AG04450 (cell line): ENCODE data around the gene RPL28. TPM values are rescaled to one million over a fixed set of nuclear protein-coding genes. Genes with fewer than 3 reads are reported as not detected.

Experiments used
- CTCF ChIA-PET: fragments of 300-600, 350-600 bp; formaldehyde crosslinking; extraction: SDS; loops from one replicate; lab custom pipeline; 2022; ENCODE audit warnings: antibody characterized with exemption, inconsistent platforms; lab: Charles Lee
- POLR2A ChIA-PET: fragments of 350-600 bp; formaldehyde crosslinking; extraction: SDS; loops from one replicate; lab custom pipeline; 2021; ENCODE audit warnings: antibody characterized with exemption, inconsistent platforms; lab: Yijun Ruan, JAX
- DNase-seq: peaks from one replicate; pipeline ENCODE4 v3.0.0-alpha.2; 2011; ENCODE audit warnings: low read depth, low spot score
- H3K27ac ChIP-seq: one replicate; pipeline ENCODE4 v1.5.1; 2012; ENCODE audit warnings: low read depth, low read length, control low read depth
- H3K27me3 ChIP-seq: one replicate; pipeline ENCODE4 v1.6.0; 2012; ENCODE audit warnings: low read length; ENCODE audit not compliant: control insufficient read depth, insufficient read depth
- H3K4me3 ChIP-seq: 2 replicates; pipeline ENCODE4 v1.5.1; 2011; ENCODE audit warnings: mild to moderate bottlenecking, low read depth, low read length, control low read depth
- H3K9me3 ChIP-seq: 2 replicates; pipeline ENCODE4 v1.5.1; 2012; ENCODE audit warnings: low read length; ENCODE audit not compliant: control insufficient read depth, insufficient read depth
- polyA plus RNA-seq: library from polyadenylated mRNA; depleted of rRNA; stranded (reverse); fragments of >200 nt; gene quantifications from 2 replicates; pipeline ENCODE4 v1.2.3, GENCODE V29; 2011
- TF ChIP-seq, protein P1 (sequence below): IDR thresholded peaks from 2 replicates; pipeline ENCODE4 v1.5.1; 2011; ENCODE audit warnings: low read depth, low read length, control low read depth, inconsistent platforms

The RPL28 gene
- polyA plus RNA-seq, 1 experiment = 325 TPM

DNA sequence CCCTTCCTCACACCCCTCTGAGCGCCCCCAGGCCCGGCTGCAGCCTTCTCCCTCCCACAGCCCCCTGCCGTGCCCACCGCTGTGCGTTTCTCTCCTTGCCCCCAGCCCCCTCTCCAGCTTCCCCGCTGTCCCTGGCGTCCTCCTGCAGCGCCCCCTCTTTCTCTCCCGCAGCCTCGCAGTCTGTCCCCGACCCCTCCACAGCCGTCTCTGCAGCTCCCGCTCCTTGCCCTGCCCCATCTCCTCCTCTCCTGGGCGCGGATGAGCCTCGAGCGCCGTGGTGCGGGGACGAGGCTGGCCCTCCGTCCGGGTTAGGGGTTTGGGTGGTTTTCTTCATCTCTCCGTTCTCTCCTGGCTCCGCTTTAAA lies 45.0 kb upstream of the RPL28 start:
- DNase-seq = no peak
- peak overlapping the region; percentile 79 for H3K4me3 ChIP-seq
- TF ChIP-seq, protein P1, sequence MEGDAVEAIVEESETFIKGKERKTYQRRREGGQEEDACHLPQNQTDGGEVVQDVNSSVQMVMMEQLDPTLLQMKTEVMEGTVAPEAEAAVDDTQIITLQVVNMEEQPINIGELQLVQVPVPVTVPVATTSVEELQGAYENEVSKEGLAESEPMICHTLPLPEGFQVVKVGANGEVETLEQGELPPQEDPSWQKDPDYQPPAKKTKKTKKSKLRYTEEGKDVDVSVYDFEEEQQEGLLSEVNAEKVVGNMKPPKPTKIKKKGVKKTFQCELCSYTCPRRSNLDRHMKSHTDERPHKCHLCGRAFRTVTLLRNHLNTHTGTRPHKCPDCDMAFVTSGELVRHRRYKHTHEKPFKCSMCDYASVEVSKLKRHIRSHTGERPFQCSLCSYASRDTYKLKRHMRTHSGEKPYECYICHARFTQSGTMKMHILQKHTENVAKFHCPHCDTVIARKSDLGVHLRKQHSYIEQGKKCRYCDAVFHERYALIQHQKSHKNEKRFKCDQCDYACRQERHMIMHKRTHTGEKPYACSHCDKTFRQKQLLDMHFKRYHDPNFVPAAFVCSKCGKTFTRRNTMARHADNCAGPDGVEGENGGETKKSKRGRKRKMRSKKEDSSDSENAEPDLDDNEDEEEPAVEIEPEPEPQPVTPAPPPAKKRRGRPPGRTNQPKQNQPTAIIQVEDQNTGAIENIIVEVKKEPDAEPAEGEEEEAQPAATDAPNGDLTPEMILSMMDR = peak; percentile 28
- H3K27ac ChIP-seq = no peak overlapping the region
- H3K27me3 ChIP-seq = no peaks in the 10 kb centered on the region
- CTCF ChIA-PET = interaction anchor here (0.6 kb wide), 1 partner anchor 195 kb away, joined by 3 read pairs; no protein-coding TSS in a partner anchor
- no peaks in the 10 kb centered on the region; the same call in 1 of the 2 replicates for H3K9me3 ChIP-seq
- POLR2A ChIA-PET = interaction anchor here (0.7 kb wide), 1 partner anchor 1198 kb away, joined by 5 read pairs; no protein-coding TSS in a partner anchor

DNA sequence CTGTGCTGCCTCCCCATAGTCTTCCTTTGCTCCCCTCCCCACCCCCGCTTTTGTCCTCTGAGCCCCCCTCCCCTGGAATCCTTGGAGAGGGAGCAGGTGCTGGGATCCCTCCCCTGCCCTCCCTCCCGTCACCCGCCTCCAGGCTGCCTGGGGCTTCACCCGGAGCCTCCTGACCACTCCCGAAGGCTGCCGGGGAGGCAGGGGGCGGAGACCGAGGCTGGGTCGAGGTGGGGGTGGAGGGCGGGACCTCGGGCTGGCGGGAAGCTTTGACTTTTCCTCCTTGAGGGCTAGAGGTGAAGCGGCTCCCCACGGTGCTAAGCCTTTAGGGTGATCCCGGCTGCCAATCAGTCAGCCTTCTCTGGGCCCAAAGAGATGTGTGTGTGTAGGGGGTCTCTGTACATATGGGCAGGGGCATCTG lies 44.6 kb upstream of the RPL28 start:
- no peak overlapping the region for H3K27ac ChIP-seq
- POLR2A ChIA-PET = interaction anchor here (0.7 kb wide), 1 partner anchor 1199 kb away, joined by 5 read pairs; no protein-coding TSS in a partner anchor

DNA sequence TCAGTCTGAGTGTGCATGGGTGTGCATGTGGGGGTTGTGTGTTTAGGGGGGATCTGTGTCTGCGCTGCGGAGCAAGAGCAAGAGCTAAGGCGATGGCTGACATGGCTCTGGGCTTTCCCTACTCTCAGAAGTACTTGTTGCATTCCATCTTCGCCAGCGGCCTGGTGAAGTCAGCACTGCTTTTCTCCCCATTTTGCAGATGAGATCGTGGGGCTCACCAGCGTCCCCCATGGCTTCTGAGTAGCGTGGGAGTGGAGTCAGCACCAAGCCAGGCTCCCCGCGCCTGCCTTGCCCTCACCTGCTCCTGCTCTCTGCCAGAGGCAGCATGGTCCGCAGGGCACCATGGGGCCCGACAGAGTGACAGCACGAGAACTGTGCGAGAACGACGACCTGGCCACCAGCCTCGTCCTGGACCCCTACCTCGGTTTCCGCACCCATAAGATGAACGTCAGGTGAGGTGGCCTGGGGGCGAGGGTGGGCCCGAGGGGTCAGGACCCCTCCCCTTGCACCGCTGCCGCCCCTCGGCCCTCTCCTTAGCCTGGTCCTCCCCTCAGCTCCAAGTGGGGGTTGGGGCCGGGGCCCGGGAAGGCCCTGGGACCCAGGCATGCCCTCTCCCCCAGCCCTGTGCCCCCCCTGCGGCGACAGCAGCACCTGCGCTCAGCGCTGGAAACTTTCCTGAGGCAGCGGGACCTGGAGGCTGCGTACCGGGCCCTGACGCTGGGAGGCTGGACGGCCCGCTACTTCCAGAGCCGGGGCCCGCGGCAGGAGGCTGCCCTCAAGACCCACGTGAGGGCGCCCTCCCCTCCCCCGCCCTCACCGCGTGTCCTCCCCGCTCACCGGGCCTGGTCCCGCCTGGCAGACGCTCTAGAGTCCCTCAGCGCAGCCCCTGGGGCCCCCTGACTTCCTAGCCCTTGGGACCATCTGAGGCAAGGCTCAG lies 43.9 kb upstream of the RPL28 start:
- no peak for DNase-seq
- ChIA-PET POLR2A (no interaction called here), CTCF (interaction anchor here (0.7 kb wide), 1 partner anchor 201 kb away, joined by 4 read pairs; no protein-coding TSS in a partner anchor)

More for the DNA sequence above, 44.6 kb upstream of the RPL28 start:
- no peaks in the 10 kb centered on the region; the same call in 1 of the 2 replicates for H3K9me3 ChIP-seq
- CTCF ChIA-PET = interaction anchor here (0.6 to 0.7 kb wide), 2 partner anchors 195 to 200 kb away, joined by 3 to 4 read pairs; no protein-coding TSS in a partner anchor
- no peaks in the 10 kb centered on the region for H3K27me3 ChIP-seq
- DNase-seq = no peak
- peak overlapping the region; percentile 79 for H3K4me3 ChIP-seq
- TF ChIP-seq, protein P1 = no peak

DNA sequence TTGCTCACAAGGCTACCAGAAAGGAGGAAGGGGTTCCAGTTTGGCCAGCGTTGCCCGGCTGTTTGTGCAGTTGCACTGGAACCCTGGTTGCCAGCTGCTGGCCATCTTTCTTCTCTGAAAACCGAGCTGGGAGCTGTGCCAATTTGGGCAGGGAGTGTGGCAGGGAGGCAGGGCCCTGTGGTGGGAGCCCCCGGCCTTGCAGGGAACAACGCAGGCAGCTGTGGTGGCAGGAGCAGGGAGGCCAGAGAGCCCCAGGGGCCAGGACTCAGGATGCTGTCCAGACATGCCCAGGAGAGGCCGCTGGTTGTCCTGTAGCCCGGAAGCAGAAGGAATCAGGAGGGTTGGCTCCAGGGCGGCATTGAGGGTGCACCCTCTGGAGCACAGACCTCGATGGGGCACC lies 41.3 kb upstream of the RPL28 start:
- Histone ChIP-seq H3K27me3 (no peaks in the 10 kb centered on the region), H3K9me3 (no peaks in the 10 kb centered on the region; the same call in 1 of the 2 replicates), H3K27ac (no peak overlapping the region), H3K4me3 (no peak overlapping the region)
- ChIA-PET POLR2A (interaction anchor here (0.5 to 1.2 kb wide), 2 partner anchors 26 to 63 kb away, joined by 4 to 6 read pairs; partner anchors contain the start of genes IL11 and UBE2S), CTCF (interaction anchor here (1.0 kb wide), 1 partner anchor 43 kb away, joined by 4 read pairs; no protein-coding TSS in a partner anchor)
- no peak for DNase-seq
- TF ChIP-seq, protein P1 = no peak

More for the DNA sequence above, 43.9 kb upstream of the RPL28 start:
- H3K9me3 ChIP-seq = no peaks in the 10 kb centered on the region; the same call in 1 of the 2 replicates
- H3K27ac ChIP-seq = no peak overlapping the region
- H3K27me3 ChIP-seq = no peaks in the 10 kb centered on the region
- H3K4me3 ChIP-seq = peak overlapping the region; percentile 38
- TF ChIP-seq, protein P1 = no peak
